ENCODE results near the gene TSR1.

- TF ChIP-seq CTCF (IDR thresholded peaks at IDR 0.05), result no peak
- no peak for TF ChIP-seq POLR2AphosphoS5 (IDR thresholded peaks at IDR 0.05)
These were observed 25.8 kb upstream of the TSR1 start for GRCh38 chr17:2362016-2362415.
